ENCODE data around the gene PRKAG2. TPM values are rescaled to one million over a fixed set of nuclear protein-coding genes. Genes with fewer than 3 reads are reported as not detected.

The PRKAG2 gene
- total RNA-seq, 2 donors from 2014 or later = 41.3 to 51.8 TPM

DNA sequence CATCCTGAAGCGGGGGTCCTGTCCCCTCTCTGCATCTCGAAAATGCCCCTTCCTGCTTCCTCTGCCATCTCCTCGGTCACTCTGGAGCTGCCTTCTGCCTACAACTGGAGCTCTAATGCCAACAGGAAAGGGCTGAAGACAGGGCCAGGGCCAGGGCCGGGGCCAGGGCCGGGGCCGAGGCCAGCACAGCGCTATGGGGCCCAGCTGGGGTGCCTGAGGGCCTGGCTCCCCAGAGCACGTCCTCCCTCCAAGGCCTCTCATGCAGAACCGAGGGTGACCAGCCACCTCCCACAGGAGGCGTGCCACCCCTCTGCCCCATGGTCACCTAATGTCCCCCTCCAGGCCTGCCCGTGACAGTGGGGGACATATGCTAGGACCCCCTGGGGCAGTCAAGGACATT, 155.7 kb downstream of the PRKAG2 start:
- no peaks in the 10 kb centered on the region for H3K36me3 Mint-ChIP-seq (ENCODE audit: low read depth)
- no peak overlapping the region for H3K4me3 Mint-ChIP-seq
- no peaks in the 10 kb centered on the region for H3K27me3 Mint-ChIP-seq
- DNase-seq = no peak
- no peaks in the 10 kb centered on the region for H3K9me3 ChIP-seq (ENCODE audit: control insufficient read depth, low read length, poor library complexity, severe bottlenecking)
- peaks cover 18% of the 10 kb centered on the region for H3K4me1 Mint-ChIP-seq
- no peak for ATAC-seq
- H3K27ac Mint-ChIP-seq = no peak overlapping the region

GRCh38 chr7:151720280-151720679, 156.6 kb downstream of the PRKAG2 start:
- H3K36me3 Mint-ChIP-seq (ENCODE audit: low read depth) = no peaks in the 10 kb centered on the region
- H3K27ac Mint-ChIP-seq = peak overlapping the region; percentile 21
- no peak for ATAC-seq
- no peak for DNase-seq
- H3K4me3 Mint-ChIP-seq = no peak overlapping the region
- no peaks in the 10 kb centered on the region for H3K9me3 ChIP-seq (ENCODE audit: control insufficient read depth, low read length, poor library complexity, severe bottlenecking)
- no peaks in the 10 kb centered on the region for H3K27me3 Mint-ChIP-seq
- peaks cover 16% of the 10 kb centered on the region for H3K4me1 Mint-ChIP-seq

DNA sequence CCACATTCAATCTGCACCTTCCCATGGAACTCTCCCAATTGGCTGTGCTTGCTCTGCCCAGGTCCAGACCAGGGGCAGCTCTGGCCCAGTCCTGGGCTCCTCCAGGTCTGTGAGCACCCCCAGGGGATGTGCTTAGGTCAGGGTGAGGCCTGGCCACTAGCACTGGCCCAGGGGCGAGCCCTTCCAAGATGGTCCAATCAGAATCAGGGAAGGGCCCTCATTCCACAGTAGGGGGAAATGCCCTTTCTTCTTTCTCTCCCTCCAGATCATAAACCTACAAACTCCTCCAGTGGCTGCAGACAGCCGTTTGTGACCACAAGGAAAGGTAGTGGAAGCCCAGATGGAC, 157.0 kb downstream of the PRKAG2 start:
- Mint-ChIP-seq H3K27me3 (no peaks in the 10 kb centered on the region), H3K4me3 (no peak overlapping the region), H3K4me1 (peaks cover 16% of the 10 kb centered on the region), H3K36me3 (ENCODE audit: low read depth) (no peaks in the 10 kb centered on the region), H3K27ac (peak overlapping the region; percentile 21)
- H3K9me3 ChIP-seq (ENCODE audit: control insufficient read depth, low read length, poor library complexity, severe bottlenecking) = no peaks in the 10 kb centered on the region
- ATAC-seq (no peak), DNase-seq (no peak)

GRCh38 chr7:151719031-151719896, 157.7 kb downstream of the PRKAG2 start:
- peaks cover 16% of the 10 kb centered on the region for H3K4me1 Mint-ChIP-seq
- no peak overlapping the region for H3K4me3 Mint-ChIP-seq
- no peak for ATAC-seq
- no peaks in the 10 kb centered on the region for H3K36me3 Mint-ChIP-seq (ENCODE audit: low read depth)
- H3K9me3 ChIP-seq (ENCODE audit: control insufficient read depth, low read length, poor library complexity, severe bottlenecking) = no peaks in the 10 kb centered on the region
- H3K27me3 Mint-ChIP-seq = no peaks in the 10 kb centered on the region
- DNase-seq = no peak
- peak overlapping the region; percentile 21 for H3K27ac Mint-ChIP-seq

- Mint-ChIP-seq H3K4me1 (peaks cover 15% of the 10 kb centered on the region), H3K4me3 (no peak overlapping the region), H3K27ac (no peak overlapping the region), H3K36me3 (ENCODE audit: low read depth) (no peaks in the 10 kb centered on the region), H3K27me3 (no peaks in the 10 kb centered on the region)
- DNase-seq (no peak), ATAC-seq (no peak)
- no peaks in the 10 kb centered on the region for H3K9me3 ChIP-seq (ENCODE audit: control insufficient read depth, low read length, poor library complexity, severe bottlenecking)
These were observed 159.0 kb downstream of the PRKAG2 start for GRCh38 chr7:151717918-151718317.

DNA sequence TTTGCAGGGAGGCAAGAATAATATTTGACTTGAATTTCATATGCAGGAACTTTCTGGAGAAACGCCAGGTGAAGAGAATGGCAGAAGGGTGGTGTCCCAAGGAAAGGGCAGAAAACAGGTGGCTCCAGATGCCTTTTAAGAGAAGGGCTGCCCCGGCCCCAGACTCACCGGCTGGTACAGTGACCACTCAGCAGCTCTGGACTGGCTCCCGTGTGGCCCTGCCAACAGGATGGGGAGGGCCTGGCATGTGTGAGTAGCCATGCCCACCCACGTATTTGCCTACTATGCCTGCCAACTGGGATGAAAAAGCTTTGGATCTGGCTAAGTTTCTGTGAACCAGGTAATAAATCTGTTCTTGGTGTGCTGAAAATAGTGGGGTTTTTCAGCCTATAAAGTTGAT, 159.5 kb downstream of the PRKAG2 start:
- no peak overlapping the region for H3K27ac Mint-ChIP-seq
- no peaks in the 10 kb centered on the region for H3K36me3 Mint-ChIP-seq (ENCODE audit: low read depth)
- no peaks in the 10 kb centered on the region for H3K27me3 Mint-ChIP-seq
- peaks cover 14% of the 10 kb centered on the region for H3K4me1 Mint-ChIP-seq
- DNase-seq = no peak
- no peak overlapping the region for H3K4me3 Mint-ChIP-seq
- no peak for ATAC-seq
- H3K9me3 ChIP-seq (ENCODE audit: control insufficient read depth, low read length, poor library complexity, severe bottlenecking) = no peaks in the 10 kb centered on the region

DNA sequence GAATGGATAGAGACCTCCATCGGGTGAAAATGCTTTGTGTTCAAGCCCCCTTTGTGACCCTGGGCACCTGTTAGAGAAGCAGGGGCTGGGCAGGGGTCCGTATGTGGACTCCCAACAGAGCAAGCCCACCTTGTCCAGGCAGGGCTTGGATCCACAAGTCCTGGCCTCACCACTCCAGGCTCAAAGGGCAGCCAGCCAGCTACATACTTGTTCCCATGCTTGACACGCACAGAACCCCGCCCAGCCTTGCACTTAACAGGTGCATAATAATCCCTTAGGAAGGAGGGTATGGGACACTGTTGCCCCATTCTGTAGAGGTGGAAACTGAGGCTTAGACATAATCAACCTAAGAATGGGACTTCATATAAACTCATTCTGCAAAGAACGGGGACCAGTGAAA, 160.6 kb downstream of the PRKAG2 start:
- Mint-ChIP-seq H3K27ac (no peak overlapping the region), H3K4me1 (peaks cover 11% of the 10 kb centered on the region), H3K4me3 (no peak overlapping the region), H3K27me3 (no peaks in the 10 kb centered on the region), H3K36me3 (ENCODE audit: low read depth) (no peaks in the 10 kb centered on the region)
- DNase-seq (no peak), ATAC-seq (no peak)
- no peaks in the 10 kb centered on the region for H3K9me3 ChIP-seq (ENCODE audit: control insufficient read depth, low read length, poor library complexity, severe bottlenecking)

DNA sequence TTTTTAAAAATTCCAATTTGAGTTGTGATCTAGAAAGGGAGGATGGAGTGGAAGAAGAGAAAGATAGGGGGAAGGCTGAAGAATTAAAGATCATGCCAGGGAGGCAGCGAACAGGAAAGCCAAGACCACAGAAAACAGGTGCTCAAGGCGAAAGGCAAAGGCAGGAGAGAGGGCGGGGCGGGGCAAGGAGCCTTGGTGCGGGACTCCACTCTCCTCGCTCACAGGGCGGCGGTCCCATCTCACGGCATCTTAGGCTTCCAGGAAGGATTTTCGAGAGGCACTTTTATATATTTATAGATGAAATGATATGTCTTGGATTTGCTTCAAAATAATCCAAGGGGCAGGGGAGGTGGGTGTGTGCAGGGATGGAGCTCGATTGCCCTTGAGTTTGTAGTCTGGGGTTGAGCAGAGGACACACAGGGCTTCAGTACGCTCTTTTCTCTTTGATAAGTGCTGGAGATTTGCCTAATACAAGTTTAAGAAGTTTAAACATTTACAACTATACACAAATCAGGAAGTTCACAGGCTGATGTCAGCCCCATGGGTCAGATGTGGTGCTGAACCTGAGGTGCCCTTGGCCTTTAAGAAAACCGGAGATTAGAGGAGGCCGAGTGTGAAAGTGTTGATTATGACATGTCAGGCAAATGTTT, 161.1 kb downstream of the PRKAG2 start:
- H3K27ac Mint-ChIP-seq = no peak overlapping the region
- no peak for ATAC-seq
- DNase-seq = no peak
- peaks cover 11% of the 10 kb centered on the region for H3K4me1 Mint-ChIP-seq
- H3K36me3 Mint-ChIP-seq (ENCODE audit: low read depth) = no peaks in the 10 kb centered on the region
- no peak overlapping the region for H3K4me3 Mint-ChIP-seq
- no peaks in the 10 kb centered on the region for H3K27me3 Mint-ChIP-seq
- no peaks in the 10 kb centered on the region for H3K9me3 ChIP-seq (ENCODE audit: control insufficient read depth, low read length, poor library complexity, severe bottlenecking)

- H3K9me3 ChIP-seq (ENCODE audit: control insufficient read depth, low read length, poor library complexity, severe bottlenecking) = no peaks in the 10 kb centered on the region
- Mint-ChIP-seq H3K27ac (no peak overlapping the region), H3K27me3 (no peaks in the 10 kb centered on the region), H3K4me3 (no peak overlapping the region), H3K36me3 (ENCODE audit: low read depth) (peaks cover 5% of the 10 kb centered on the region), H3K4me1 (peaks cover 12% of the 10 kb centered on the region)
- no peak for DNase-seq
- ATAC-seq = no peak
These were observed 162.7 kb downstream of the PRKAG2 start for GRCh38 chr7:151714201-151714600.

GRCh38 chr7:151712810-151713125, 164.1 kb downstream of the PRKAG2 start:
- ATAC-seq = no peak
- H3K36me3 Mint-ChIP-seq (ENCODE audit: low read depth) = peaks cover 5% of the 10 kb centered on the region
- no peak for DNase-seq
- H3K27me3 Mint-ChIP-seq = no peaks in the 10 kb centered on the region
- no peak overlapping the region for H3K27ac Mint-ChIP-seq
- no peak overlapping the region for H3K4me3 Mint-ChIP-seq
- peaks cover 12% of the 10 kb centered on the region for H3K4me1 Mint-ChIP-seq
- no peaks in the 10 kb centered on the region for H3K9me3 ChIP-seq (ENCODE audit: control insufficient read depth, low read length, poor library complexity, severe bottlenecking)

GRCh38 chr7:151711906-151712809, 164.8 kb downstream of the PRKAG2 start:
- Mint-ChIP-seq H3K27me3 (no peaks in the 10 kb centered on the region), H3K4me1 (peaks cover 12% of the 10 kb centered on the region), H3K27ac (no peak overlapping the region), H3K4me3 (no peak overlapping the region), H3K36me3 (ENCODE audit: low read depth) (peaks cover 5% of the 10 kb centered on the region)
- DNase-seq (no peak), ATAC-seq (no peak)
- no peaks in the 10 kb centered on the region for H3K9me3 ChIP-seq (ENCODE audit: control insufficient read depth, low read length, poor library complexity, severe bottlenecking)

- H3K4me3 Mint-ChIP-seq = no peak overlapping the region
- no peak for ATAC-seq
These were observed 165.5 kb downstream of the PRKAG2 start for GRCh38 chr7:151711435-151711872.

More at GRCh38 chr7:151711435-151711872, 165.5 kb downstream of the PRKAG2 start:
- Mint-ChIP-seq H3K4me1 (peaks cover 12% of the 10 kb centered on the region), H3K27me3 (no peaks in the 10 kb centered on the region), H3K27ac (no peak overlapping the region), H3K36me3 (ENCODE audit: low read depth) (peaks cover 5% of the 10 kb centered on the region)
- no peak for DNase-seq
- H3K9me3 ChIP-seq (ENCODE audit: control insufficient read depth, low read length, poor library complexity, severe bottlenecking) = no peaks in the 10 kb centered on the region

All from T-helper 17 cell (primary cell).